ENCODE data around the gene AFF4.
"Not testable (repeated sequence)": the region's sequence is repeated elsewhere in the genome, so short reads cannot be mapped to it uniquely, and the experiment has no call there.

The AFF4 gene

GRCh38 chr5:132887283-132887682 lies 76.2 kb downstream of the AFF4 start:
- no peak for DNase-seq

- DNase-seq: no peak
Measured at GRCh38 chr5:132886064-132886823, 77.2 kb downstream of the AFF4 start.

- DNase-seq: no peak
Measured at GRCh38 chr5:132884548-132884947, 78.9 kb downstream of the AFF4 start.

- DNase-seq: peak in 1 of 2 experiments; percentile 51
Measured at GRCh38 chr5:132883261-132883834, 80.1 kb downstream of the AFF4 start.

GRCh38 chr5:132877938-132878337 lies 85.5 kb downstream of the AFF4 start:
- DNase-seq: peak in 1 of 2 experiments; percentile 5

GRCh38 chr5:132877466-132877865 lies 86.0 kb downstream of the AFF4 start:
- no peak for DNase-seq

- DNase-seq: no peak
Measured at GRCh38 chr5:132876020-132876759, 87.2 kb downstream of the AFF4 start.

- DNase-seq: no peak
Measured at GRCh38 chr5:132873930-132874271, 89.5 kb downstream of the AFF4 start.

GRCh38 chr5:132873119-132873929 lies 90.1 kb downstream of the AFF4 start, which contains the start of gene LEAP2:
Gene LEAP2, plus strand, starts transcription at chr5:132873668. Its CDS starts 27 bp downstream, at chr5:132873695.
- no peak for DNase-seq

- no peak for DNase-seq
Measured at GRCh38 chr5:132872788-132873118, 90.7 kb downstream of the AFF4 start.

- no peak for DNase-seq
Measured at GRCh38 chr5:132871459-132872284, 91.8 kb downstream of the AFF4 start.

- no peak for DNase-seq
Measured at GRCh38 chr5:132870801-132871200, 92.6 kb downstream of the AFF4 start.

- DNase-seq: no peak
Measured at GRCh38 chr5:132868754-132869153, 94.7 kb downstream of the AFF4 start.

- DNase-seq: no peak
Measured at GRCh38 chr5:132867046-132867451, 96.4 kb downstream of the AFF4 start.

- peak; percentile 94 to 98 for DNase-seq
Measured at GRCh38 chr5:132866342-132867045, 96.9 kb downstream of the AFF4 start, which contains the start of the genes GDF9 and UQCRQ. Gene GDF9, minus strand, starts transcription at chr5:132866469. Its CDS starts 1,936 bp downstream, at chr5:132864533. Gene UQCRQ, plus strand, starts transcription at chr5:132866642. Its CDS starts 240 bp downstream, at chr5:132866882.

GRCh38 chr5:132865668-132866341 lies 97.6 kb downstream of the AFF4 start:
- no peak for DNase-seq

GRCh38 chr5:132860742-132861141 lies 102.7 kb downstream of the AFF4 start:
- no peak for DNase-seq

GRCh38 chr5:132859889-132860437 lies 103.5 kb downstream of the AFF4 start:
- DNase-seq: no peak

GRCh38 chr5:132856011-132856410 lies 107.4 kb downstream of the AFF4 start:
- DNase-seq: no peak

GRCh38 chr5:132854992-132855391 lies 108.4 kb downstream of the AFF4 start:
- DNase-seq: not testable (repeated sequence)
